ENCODE results near the gene CDADC1.

DNA sequence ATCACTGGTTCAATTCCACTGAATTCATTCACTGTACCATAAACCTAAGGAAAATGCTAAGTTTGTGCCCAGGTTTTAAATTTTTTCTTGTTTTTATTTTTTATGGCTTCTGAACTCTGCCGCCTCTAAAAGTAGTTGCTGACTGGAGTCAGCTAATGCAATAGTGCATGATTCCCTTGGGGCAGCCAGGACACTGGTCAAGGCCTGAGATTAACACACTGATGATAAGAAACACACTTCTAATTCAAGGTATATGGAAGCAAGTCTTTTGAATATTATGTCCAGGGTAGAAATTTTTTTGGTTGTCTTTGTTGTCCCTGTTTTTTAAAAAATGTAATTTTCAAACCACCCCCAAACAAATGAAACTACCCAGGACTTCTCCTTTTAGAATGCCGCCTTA lies 72.2 kb downstream of the CDADC1 start:
- TF ChIP-seq, protein P1, sequence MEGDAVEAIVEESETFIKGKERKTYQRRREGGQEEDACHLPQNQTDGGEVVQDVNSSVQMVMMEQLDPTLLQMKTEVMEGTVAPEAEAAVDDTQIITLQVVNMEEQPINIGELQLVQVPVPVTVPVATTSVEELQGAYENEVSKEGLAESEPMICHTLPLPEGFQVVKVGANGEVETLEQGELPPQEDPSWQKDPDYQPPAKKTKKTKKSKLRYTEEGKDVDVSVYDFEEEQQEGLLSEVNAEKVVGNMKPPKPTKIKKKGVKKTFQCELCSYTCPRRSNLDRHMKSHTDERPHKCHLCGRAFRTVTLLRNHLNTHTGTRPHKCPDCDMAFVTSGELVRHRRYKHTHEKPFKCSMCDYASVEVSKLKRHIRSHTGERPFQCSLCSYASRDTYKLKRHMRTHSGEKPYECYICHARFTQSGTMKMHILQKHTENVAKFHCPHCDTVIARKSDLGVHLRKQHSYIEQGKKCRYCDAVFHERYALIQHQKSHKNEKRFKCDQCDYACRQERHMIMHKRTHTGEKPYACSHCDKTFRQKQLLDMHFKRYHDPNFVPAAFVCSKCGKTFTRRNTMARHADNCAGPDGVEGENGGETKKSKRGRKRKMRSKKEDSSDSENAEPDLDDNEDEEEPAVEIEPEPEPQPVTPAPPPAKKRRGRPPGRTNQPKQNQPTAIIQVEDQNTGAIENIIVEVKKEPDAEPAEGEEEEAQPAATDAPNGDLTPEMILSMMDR (IDR thresholded peaks at IDR 0.05), result no peak
- TF ChIP-seq POLR2A (IDR thresholded peaks at IDR 0.05), result no peak

Data from right lobe of liver (tissue), 4 donors.